Measurements from ENCODE around the gene KRT76.

KRT76 gene

GRCh38 chr12:52812749-52813148, 35.6 kb upstream of the KRT76 start:
- H3K4me3 ChIP-seq (ENCODE audit: low read length in 2 of 2) = no peak overlapping the region
- no peak overlapping the region for H3K9ac ChIP-seq (ENCODE audit: low read length in 2 of 2)
- H3K9me3 ChIP-seq (ENCODE audit: control insufficient read depth in 2 of 2, low read length in 2 of 2) = no peaks in the 10 kb centered on the region
- H3K36me3 ChIP-seq (ENCODE audit: control insufficient read depth in 2 of 2, insufficient read depth in 2 of 2, low read length in 2 of 2) = no peaks in the 10 kb centered on the region
- H3K4me1 ChIP-seq (ENCODE audit: control insufficient read depth, insufficient read depth, low read length) = no peaks in the 10 kb centered on the region
- no peak overlapping the region for H3K27ac ChIP-seq (ENCODE audit: low read length)
- peaks cover 6 to 9% of the 10 kb centered on the region in 2 donors for H3K27me3 ChIP-seq (ENCODE audit: control insufficient read depth in 1 of 2, insufficient read depth in 2 of 2, low read length in 2 of 2)

DNA sequence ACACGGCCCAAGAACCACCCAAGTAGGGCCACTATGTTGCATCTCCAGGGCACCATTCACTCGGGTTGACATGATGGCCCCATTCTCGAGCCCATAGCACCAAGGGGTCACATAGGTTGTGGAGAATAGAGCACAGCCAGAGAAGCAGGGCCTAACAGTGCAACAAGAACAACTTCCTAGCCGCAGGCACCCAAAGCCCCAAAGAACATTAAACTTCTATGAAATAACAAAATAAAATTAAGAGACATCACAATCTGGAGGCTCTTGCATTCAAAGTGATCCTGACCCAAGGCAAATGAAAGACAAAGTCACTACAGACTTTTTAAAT, 34.9 kb upstream of the KRT76 start:
- Histone ChIP-seq H3K27me3 (ENCODE audit: control insufficient read depth in 1 of 2, insufficient read depth in 2 of 2, low read length in 2 of 2) (peaks cover 5 to 6% of the 10 kb centered on the region in 2 donors), H3K36me3 (ENCODE audit: control insufficient read depth in 2 of 2, insufficient read depth in 2 of 2, low read length in 2 of 2) (no peaks in the 10 kb centered on the region), H3K27ac (ENCODE audit: low read length) (no peak overlapping the region), H3K4me3 (ENCODE audit: low read length in 2 of 2) (no peak overlapping the region), H3K4me1 (ENCODE audit: control insufficient read depth, insufficient read depth, low read length) (no peaks in the 10 kb centered on the region), H3K9ac (ENCODE audit: low read length in 2 of 2) (no peak overlapping the region), H3K9me3 (ENCODE audit: control insufficient read depth in 2 of 2, low read length in 2 of 2) (no peaks in the 10 kb centered on the region)

- H3K27ac ChIP-seq (ENCODE audit: low read length) = no peak overlapping the region
- H3K9me3 ChIP-seq (ENCODE audit: control insufficient read depth in 2 of 2, low read length in 2 of 2) = no peaks in the 10 kb centered on the region
- H3K4me1 ChIP-seq (ENCODE audit: control insufficient read depth, insufficient read depth, low read length) = no peaks in the 10 kb centered on the region
- peaks cover 5 to 6% of the 10 kb centered on the region in 2 donors for H3K27me3 ChIP-seq (ENCODE audit: control insufficient read depth in 1 of 2, insufficient read depth in 2 of 2, low read length in 2 of 2)
- no peak overlapping the region for H3K4me3 ChIP-seq (ENCODE audit: low read length in 2 of 2)
- H3K9ac ChIP-seq (ENCODE audit: low read length in 2 of 2) = no peak overlapping the region
- H3K36me3 ChIP-seq (ENCODE audit: control insufficient read depth in 2 of 2, insufficient read depth in 2 of 2, low read length in 2 of 2) = no peaks in the 10 kb centered on the region
Observed at GRCh38 chr12:52811191-52812072, 34.3 kb upstream of the KRT76 start.

- no peaks in the 10 kb centered on the region for H3K36me3 ChIP-seq (ENCODE audit: control insufficient read depth in 2 of 2, insufficient read depth in 2 of 2, low read length in 2 of 2)
- H3K9me3 ChIP-seq (ENCODE audit: control insufficient read depth in 2 of 2, low read length in 2 of 2) = no peaks in the 10 kb centered on the region
- H3K27ac ChIP-seq (ENCODE audit: low read length) = no peak overlapping the region
- H3K4me1 ChIP-seq (ENCODE audit: control insufficient read depth, insufficient read depth, low read length) = no peaks in the 10 kb centered on the region
- H3K4me3 ChIP-seq (ENCODE audit: low read length in 2 of 2) = no peak overlapping the region
- H3K27me3 ChIP-seq (ENCODE audit: control insufficient read depth in 1 of 2, insufficient read depth in 2 of 2, low read length in 2 of 2) = peaks cover 5 to 6% of the 10 kb centered on the region in 2 donors
- H3K9ac ChIP-seq (ENCODE audit: low read length in 2 of 2) = no peak overlapping the region
Observed at GRCh38 chr12:52810554-52810953, 33.4 kb upstream of the KRT76 start.

DNA sequence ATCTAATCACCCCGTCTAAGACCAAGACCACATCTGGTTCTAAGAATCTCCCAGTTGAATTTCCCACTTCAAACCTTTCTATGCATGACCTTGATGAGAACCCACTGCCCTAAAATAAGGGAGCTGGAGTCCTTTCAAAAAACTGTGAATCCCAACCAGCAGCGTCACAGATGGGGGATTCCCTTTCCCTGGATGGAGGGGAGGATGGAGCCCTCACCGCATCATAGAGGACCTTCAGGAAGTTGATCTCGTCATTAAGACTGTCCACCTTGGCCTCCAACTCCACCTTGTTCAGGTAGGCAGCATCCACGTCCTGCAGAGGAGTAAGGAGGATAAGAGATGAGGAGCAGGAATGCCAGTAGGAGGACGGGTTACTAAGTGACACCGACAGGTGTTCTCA, 32.0 kb upstream of the KRT76 start:
- Histone ChIP-seq H3K36me3 (ENCODE audit: control insufficient read depth in 2 of 2, insufficient read depth in 2 of 2, low read length in 2 of 2) (no peaks in the 10 kb centered on the region), H3K4me1 (ENCODE audit: control insufficient read depth, insufficient read depth, low read length) (no peaks in the 10 kb centered on the region), H3K9me3 (ENCODE audit: control insufficient read depth in 2 of 2, low read length in 2 of 2) (no peaks in the 10 kb centered on the region), H3K9ac (ENCODE audit: low read length in 2 of 2) (no peak overlapping the region), H3K4me3 (ENCODE audit: low read length in 2 of 2) (no peak overlapping the region), H3K27ac (ENCODE audit: low read length) (no peak overlapping the region), H3K27me3 (ENCODE audit: control insufficient read depth in 1 of 2, insufficient read depth in 2 of 2, low read length in 2 of 2) (peaks cover 5 to 6% of the 10 kb centered on the region in 2 donors)

DNA sequence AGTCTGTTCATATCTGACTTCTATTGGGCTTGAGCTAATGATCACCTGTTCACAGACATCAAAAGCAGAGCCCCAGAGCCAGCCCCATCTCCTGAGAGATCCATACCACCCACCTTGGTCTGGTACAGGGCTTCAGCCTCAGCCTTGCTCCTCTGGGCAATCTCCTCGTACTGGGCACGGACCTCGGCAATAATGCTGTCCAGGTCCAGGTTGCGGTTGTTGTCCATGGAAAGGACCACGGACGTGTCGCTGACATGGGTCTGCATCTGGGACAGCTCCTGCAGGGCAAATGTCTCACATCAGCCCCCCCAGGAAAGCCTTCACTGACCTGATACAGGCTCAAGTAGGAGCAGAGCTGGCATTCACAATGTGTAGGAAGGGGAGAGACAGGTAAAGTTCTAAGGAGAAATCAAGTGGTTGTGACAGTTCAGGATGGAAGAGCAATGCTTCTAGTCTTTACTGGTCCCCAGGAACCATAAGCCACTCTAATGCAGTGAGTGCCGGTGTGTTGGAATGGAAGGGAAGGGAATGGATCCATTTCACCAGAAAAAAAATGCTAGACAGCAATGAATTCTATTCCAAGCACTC, 31.5 kb upstream of the KRT76 start:
- H3K4me1 ChIP-seq (ENCODE audit: control insufficient read depth, insufficient read depth, low read length) = no peaks in the 10 kb centered on the region
- no peaks in the 10 kb centered on the region for H3K36me3 ChIP-seq (ENCODE audit: control insufficient read depth in 2 of 2, insufficient read depth in 2 of 2, low read length in 2 of 2)
- H3K4me3 ChIP-seq (ENCODE audit: low read length in 2 of 2) = no peak overlapping the region
- H3K27ac ChIP-seq (ENCODE audit: low read length) = no peak overlapping the region
- no peaks in the 10 kb centered on the region for H3K9me3 ChIP-seq (ENCODE audit: control insufficient read depth in 2 of 2, low read length in 2 of 2)
- no peak overlapping the region for H3K9ac ChIP-seq (ENCODE audit: low read length in 2 of 2)
- peaks cover 5 to 6% of the 10 kb centered on the region in 2 donors for H3K27me3 ChIP-seq (ENCODE audit: control insufficient read depth in 1 of 2, insufficient read depth in 2 of 2, low read length in 2 of 2)

GRCh38 chr12:52807544-52808470, 30.7 kb upstream of the KRT76 start:
- Histone ChIP-seq H3K9me3 (ENCODE audit: control insufficient read depth in 2 of 2, low read length in 2 of 2) (no peaks in the 10 kb centered on the region), H3K27ac (ENCODE audit: low read length) (no peak overlapping the region), H3K9ac (ENCODE audit: low read length in 2 of 2) (no peak overlapping the region), H3K36me3 (ENCODE audit: control insufficient read depth in 2 of 2, insufficient read depth in 2 of 2, low read length in 2 of 2) (no peaks in the 10 kb centered on the region), H3K27me3 (ENCODE audit: control insufficient read depth in 1 of 2, insufficient read depth in 2 of 2, low read length in 2 of 2) (peaks cover 5 to 6% of the 10 kb centered on the region in 2 donors), H3K4me1 (ENCODE audit: control insufficient read depth, insufficient read depth, low read length) (no peaks in the 10 kb centered on the region), H3K4me3 (ENCODE audit: low read length in 2 of 2) (no peak overlapping the region)

DNA sequence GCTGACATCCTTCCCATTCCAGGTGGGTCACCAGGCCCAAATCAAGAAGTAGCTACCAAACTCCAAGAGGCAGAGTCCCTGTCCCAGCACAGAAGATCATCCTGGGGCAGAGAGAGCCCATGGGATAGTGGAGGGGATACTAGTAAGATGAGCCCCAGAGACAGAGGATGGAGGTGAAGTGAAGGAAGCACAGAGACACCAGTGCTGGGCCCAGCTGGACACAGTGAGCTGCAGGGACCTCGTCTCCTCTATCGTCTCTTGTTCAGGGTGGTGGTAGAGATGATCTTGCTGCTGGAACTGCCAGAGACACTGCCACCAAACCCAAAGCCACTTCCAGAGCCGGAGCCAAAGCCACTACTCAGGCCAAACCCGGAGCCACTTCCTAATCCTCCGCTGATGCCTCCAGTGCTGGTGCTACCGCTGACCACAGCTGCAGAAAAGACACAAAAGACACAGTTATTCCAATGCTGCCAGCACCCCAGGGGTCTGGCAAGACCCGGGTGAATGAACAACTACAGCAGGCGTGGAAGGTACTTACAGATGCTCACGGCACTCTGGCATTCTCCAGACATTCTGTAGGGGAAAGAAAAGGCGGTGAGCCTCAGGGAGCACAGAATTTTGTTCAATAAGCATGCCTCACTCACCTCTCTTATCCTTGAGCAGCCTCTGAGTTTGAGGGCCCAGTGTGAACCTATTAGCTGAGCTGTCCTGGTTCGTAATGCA, 29.8 kb upstream of the KRT76 start:
- Histone ChIP-seq H3K4me1 (ENCODE audit: control insufficient read depth, insufficient read depth, low read length) (no peaks in the 10 kb centered on the region), H3K4me3 (ENCODE audit: low read length in 2 of 2) (no peak overlapping the region), H3K36me3 (ENCODE audit: control insufficient read depth in 2 of 2, insufficient read depth in 2 of 2, low read length in 2 of 2) (no peaks in the 10 kb centered on the region), H3K27me3 (ENCODE audit: control insufficient read depth in 1 of 2, insufficient read depth in 2 of 2, low read length in 2 of 2) (peaks cover 5 to 6% of the 10 kb centered on the region in 2 donors), H3K9ac (ENCODE audit: low read length in 2 of 2) (no peak overlapping the region), H3K27ac (ENCODE audit: low read length) (no peak overlapping the region), H3K9me3 (ENCODE audit: control insufficient read depth in 2 of 2, low read length in 2 of 2) (no peaks in the 10 kb centered on the region)

DNA sequence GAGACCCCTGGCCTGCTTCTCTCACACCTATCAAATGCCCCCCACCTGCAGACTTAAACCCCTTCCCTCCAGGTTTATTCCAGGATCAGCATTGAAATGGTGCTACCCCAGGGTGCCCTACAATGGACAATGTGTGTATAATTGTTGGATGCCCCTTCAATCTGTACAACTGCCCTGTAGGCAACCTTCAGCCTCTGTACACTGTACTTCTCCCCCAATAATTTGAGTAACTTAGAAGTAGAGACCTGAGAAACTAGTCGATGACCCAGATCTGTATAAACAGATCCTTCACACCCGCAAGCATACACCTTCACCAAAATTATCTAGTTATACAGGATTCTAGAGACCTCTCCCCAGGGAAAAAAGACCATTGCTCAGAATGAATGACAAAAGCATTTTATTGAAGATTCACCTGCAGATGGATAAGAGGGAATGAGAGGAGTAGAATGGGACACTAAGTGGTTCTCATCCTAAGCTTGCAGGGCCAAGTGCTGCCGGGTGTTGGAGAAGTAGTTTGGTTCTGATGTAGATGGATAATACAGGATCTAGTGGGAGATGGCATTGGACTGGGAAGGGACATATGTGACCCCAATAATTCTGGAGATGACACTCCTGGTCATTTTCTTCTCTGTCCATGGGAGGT, 29.1 kb upstream of the KRT76 start:
- Histone ChIP-seq H3K9ac (ENCODE audit: low read length in 2 of 2) (no peak overlapping the region), H3K4me3 (ENCODE audit: low read length in 2 of 2) (no peak overlapping the region), H3K4me1 (ENCODE audit: control insufficient read depth, insufficient read depth, low read length) (no peaks in the 10 kb centered on the region), H3K9me3 (ENCODE audit: control insufficient read depth in 2 of 2, low read length in 2 of 2) (no peaks in the 10 kb centered on the region), H3K27ac (ENCODE audit: low read length) (no peak overlapping the region), H3K36me3 (ENCODE audit: control insufficient read depth in 2 of 2, insufficient read depth in 2 of 2, low read length in 2 of 2) (no peaks in the 10 kb centered on the region), H3K27me3 (ENCODE audit: control insufficient read depth in 1 of 2, insufficient read depth in 2 of 2, low read length in 2 of 2) (peaks cover 5 to 6% of the 10 kb centered on the region in 2 donors)

- Histone ChIP-seq H3K36me3 (ENCODE audit: control insufficient read depth in 2 of 2, insufficient read depth in 2 of 2, low read length in 2 of 2) (no peaks in the 10 kb centered on the region), H3K4me1 (ENCODE audit: control insufficient read depth, insufficient read depth, low read length) (no peaks in the 10 kb centered on the region), H3K27me3 (ENCODE audit: control insufficient read depth in 1 of 2, insufficient read depth in 2 of 2, low read length in 2 of 2) (peaks cover 5 to 6% of the 10 kb centered on the region in 2 donors), H3K4me3 (ENCODE audit: low read length in 2 of 2) (no peak overlapping the region), H3K27ac (ENCODE audit: low read length) (no peak overlapping the region), H3K9me3 (ENCODE audit: control insufficient read depth in 2 of 2, low read length in 2 of 2) (no peaks in the 10 kb centered on the region), H3K9ac (ENCODE audit: low read length in 2 of 2) (no peak overlapping the region)
Observed at GRCh38 chr12:52805739-52806138, 28.6 kb upstream of the KRT76 start.
